ENCODE data around the gene SAE1. TPM values are rescaled to one million over a fixed set of nuclear protein-coding genes. Genes with fewer than 3 reads are reported as not detected.

Gene SAE1
- total and polyA plus RNA-seq, 10 of the 15 experiments (the other 5 are each of a cell fraction or from before 2014, with no cell fraction given): 62.0 to 246 (median 148) TPM

DNA sequence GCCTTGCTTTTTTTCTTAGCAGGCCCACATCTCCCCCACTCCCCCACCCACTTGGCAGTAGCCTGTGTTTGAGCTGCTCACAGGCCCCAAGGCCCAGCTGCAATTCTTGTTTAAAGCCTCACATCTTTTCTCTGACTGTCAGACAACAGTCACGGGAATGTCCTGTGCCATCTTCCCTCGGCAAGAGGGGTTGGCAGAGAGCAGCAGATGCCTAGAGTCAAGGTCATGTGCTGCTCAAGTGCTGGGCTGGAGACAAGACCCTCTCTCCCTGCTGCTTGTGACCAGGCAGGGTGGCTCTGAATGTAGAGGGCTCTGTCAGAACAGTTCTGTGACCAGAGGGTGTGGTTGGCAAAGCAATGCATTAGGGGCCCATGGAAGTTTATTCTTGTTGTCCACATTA is 53.0 kb downstream of the SAE1 start:
- Histone ChIP-seq H3K9ac (ENCODE audit: control insufficient read depth, insufficient read depth, low read length) (no peak overlapping the region), H3K27me3 (replicated peaks in 1 of 2; ENCODE audit: control insufficient read depth in 2 of 2, insufficient read depth in 2 of 2, low read length in 1 of 2) (no peaks in the 10 kb centered on the region), H2AFZ (ENCODE audit: control insufficient read depth, low read depth, low read length) (no peak overlapping the region), H4K20me1 (ENCODE audit: control insufficient read depth, insufficient read depth) (no peaks in the 10 kb centered on the region), H3K36me3 (ENCODE audit: control insufficient read depth in 2 of 2, insufficient read depth in 2 of 2, low read length in 1 of 2) (peaks cover 5 to 20% of the 10 kb centered on the region in 2 experiments), H3K4me1 (ENCODE audit: control insufficient read depth, insufficient read depth, low read length) (peaks cover 19% of the 10 kb centered on the region), H3K4me2 (ENCODE audit: control insufficient read depth, insufficient read depth) (no peak overlapping the region), H3K4me3 (no peak overlapping the region), H3K79me2 (ENCODE audit: control insufficient read depth, insufficient read depth, low read length) (no peaks in the 10 kb centered on the region; the same call in none of the 2 replicates), H3K27ac (ENCODE audit: control insufficient read depth, insufficient read depth) (no peak overlapping the region), H3K9me3 (replicated peaks; ENCODE audit: control insufficient read depth, insufficient read depth, low read length) (no peaks in the 10 kb centered on the region)
- no peak for FAIRE-seq
- intact Hi-C loops (cut with micrococcal nuclease; ENCODE audit: unreplicated experiment) (no loop called here), in situ Hi-C loops (cut with MboI) (no loop called here)
- ChIA-PET SMC1A (ENCODE audit: uncharacterized antibody, unreplicated experiment) (no interaction called here), POLR2A (no interaction called here), RAD21 (ENCODE audit: unreplicated experiment) (no interaction called here), CTCF (interaction anchor here (0.5 to 1.6 kb wide), 2 partner anchors 21 to 171 kb away, joined by 3 read pairs; no protein-coding TSS in a partner anchor)
- no peak for ATAC-seq
- no peak for DNase-seq (ENCODE audit: low read depth, low spot score)
- 96% methylated on average over 2 of the region's 2 CpGs for WGBS (ENCODE audit: insufficient coverage, insufficient replicate concordance, low lambda C conversion rate, missing lambda C conversion rate)
- BruUV-seq (replicated peaks): no TSS peak
- TF ChIP-seq WRNIP1 (IDR thresholded peaks at IDR 0.05; ENCODE audit: borderline replicate concordance, low read depth, low read length) (no peak), TCF12 (IDR thresholded peaks at IDR 0.05; ENCODE audit: low read depth, low read length) (no peak), ASH2L (IDR thresholded peaks at IDR 0.05; ENCODE audit: borderline replicate concordance, low read depth) (no peak), FOXM1 (IDR thresholded peaks at IDR 0.05; ENCODE audit: low read depth, low read length) (no peak)

DNA sequence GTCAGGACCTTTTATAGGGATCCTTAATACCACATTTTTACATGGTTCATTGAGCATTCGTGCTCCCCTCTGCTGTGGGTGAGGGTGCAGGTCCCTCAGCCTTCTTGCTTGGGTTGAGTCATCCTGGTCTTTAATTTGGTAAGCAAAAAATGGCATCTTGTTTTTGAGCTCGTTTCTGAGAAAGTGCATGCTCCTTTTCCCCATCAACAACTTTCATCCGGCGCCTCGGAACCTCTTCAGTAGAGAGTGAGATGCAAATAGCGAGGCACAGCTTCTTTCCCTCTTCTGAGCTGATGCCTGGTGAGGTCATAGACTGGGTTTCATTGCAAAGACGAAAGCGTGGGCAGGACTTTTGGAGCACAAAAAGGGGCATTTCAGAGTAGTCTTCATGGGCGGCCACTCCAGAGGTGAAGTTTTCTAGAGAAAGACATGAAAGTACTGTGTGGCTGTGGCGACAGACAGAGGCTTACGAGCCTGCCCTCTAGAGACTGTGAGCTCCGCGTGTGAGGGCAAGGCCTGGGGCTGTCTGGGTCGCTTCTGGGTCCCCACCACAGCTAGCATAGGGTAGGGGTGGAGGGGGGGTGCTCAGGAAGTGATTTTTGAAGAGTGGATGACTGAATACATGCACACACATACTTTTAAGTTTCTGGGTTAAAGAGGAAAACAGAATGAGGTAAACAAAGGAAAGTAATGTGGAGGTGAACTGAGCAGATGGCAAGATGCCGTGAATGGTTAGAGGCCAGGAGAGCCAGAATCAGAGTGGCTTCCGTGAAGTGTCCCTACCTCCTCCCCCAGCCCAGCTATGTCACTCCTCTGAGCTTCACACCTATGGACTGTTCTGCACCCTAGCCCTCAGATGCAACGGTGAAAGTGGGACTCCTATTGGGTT is 56.1 kb downstream of the SAE1 start:
- WGBS (ENCODE audit: insufficient coverage, insufficient replicate concordance, low lambda C conversion rate, missing lambda C conversion rate): 4% methylated on average over 17 of the region's 17 CpGs
- no peaks in the 10 kb centered on the region for H3K27me3 ChIP-seq (replicated peaks in 1 of 2; ENCODE audit: control insufficient read depth in 2 of 2, insufficient read depth in 2 of 2, low read length in 1 of 2)
- no peak overlapping the region for H3K4me3 ChIP-seq
- ChIA-PET RAD21 (ENCODE audit: unreplicated experiment) (interaction anchor here (1.0 to 2.9 kb wide), 15 partner anchors 15 to 151 kb away, joined by 3 to 23 read pairs (median 7); partner anchors contain the start of genes CCDC9, INAFM1 and ZC3H4), SMC1A (ENCODE audit: uncharacterized antibody, unreplicated experiment) (interaction anchor here (0.6 to 3.7 kb wide), 16 partner anchors 10 to 392 kb away, joined by 3 to 24 read pairs (median 5); partner anchors contain the start of gene CCDC9), CTCF (interaction anchor here (0.6 to 4.4 kb wide), 21 partner anchors 8 to 260 kb away, joined by 3 to 28 read pairs (median 7); partner anchors contain the start of genes SAE1 and ZC3H4), POLR2A (interaction anchor here (0.9 to 2.4 kb wide), 6 partner anchors 24 to 57 kb away, joined by 3 to 7 read pairs (median 4); no protein-coding TSS in a partner anchor)
- no peaks in the 10 kb centered on the region for H4K20me1 ChIP-seq (ENCODE audit: control insufficient read depth, insufficient read depth)
- H3K36me3 ChIP-seq (ENCODE audit: control insufficient read depth in 2 of 2, insufficient read depth in 2 of 2, low read length in 1 of 2): peaks cover 10 to 23% of the 10 kb centered on the region in 2 experiments
- DNase-seq (ENCODE audit: low read depth, low spot score) (peak; percentile 89), ATAC-seq (peak; percentile 96), FAIRE-seq (peak; percentile 96)
- peaks cover 19% of the 10 kb centered on the region for H3K4me1 ChIP-seq (ENCODE audit: control insufficient read depth, insufficient read depth, low read length)
- H3K27ac ChIP-seq (ENCODE audit: control insufficient read depth, insufficient read depth): peak overlapping the region; percentile 87
- H2AFZ ChIP-seq (ENCODE audit: control insufficient read depth, low read depth, low read length): peak overlapping the region; percentile 33
- peak overlapping the region; percentile 39 for H3K9ac ChIP-seq (ENCODE audit: control insufficient read depth, insufficient read depth, low read length)
- peak overlapping the region; percentile 86 for H3K4me2 ChIP-seq (ENCODE audit: control insufficient read depth, insufficient read depth)
- intact Hi-C loops (cut with micrococcal nuclease; ENCODE audit: unreplicated experiment) (loop anchor here (5.0 kb wide), 1 partner anchor 34 kb away; no protein-coding TSS in a partner anchor), in situ Hi-C loops (cut with MboI) (no loop called here)
- BruUV-seq (replicated peaks): TSS peak; percentile 21
- H3K79me2 ChIP-seq (ENCODE audit: control insufficient read depth, insufficient read depth, low read length): no peaks in the 10 kb centered on the region; the same call in none of the 2 replicates
- H3K9me3 ChIP-seq (replicated peaks; ENCODE audit: control insufficient read depth, insufficient read depth, low read length): no peaks in the 10 kb centered on the region
- TF ChIP-seq SMAD5 (IDR thresholded peaks at IDR 0.05; ENCODE audit: low read depth): no peak
- TF ChIP-seq TBL1XR1 (IDR thresholded peaks at IDR 0.05; ENCODE audit: low read depth, low read length): peak; percentile 71; the same call in 1 of the 2 replicates
- peak; percentile 46 for TF ChIP-seq IKZF1 (conservative IDR thresholded peaks at IDR 0.05)
- TF ChIP-seq, protein P1, sequence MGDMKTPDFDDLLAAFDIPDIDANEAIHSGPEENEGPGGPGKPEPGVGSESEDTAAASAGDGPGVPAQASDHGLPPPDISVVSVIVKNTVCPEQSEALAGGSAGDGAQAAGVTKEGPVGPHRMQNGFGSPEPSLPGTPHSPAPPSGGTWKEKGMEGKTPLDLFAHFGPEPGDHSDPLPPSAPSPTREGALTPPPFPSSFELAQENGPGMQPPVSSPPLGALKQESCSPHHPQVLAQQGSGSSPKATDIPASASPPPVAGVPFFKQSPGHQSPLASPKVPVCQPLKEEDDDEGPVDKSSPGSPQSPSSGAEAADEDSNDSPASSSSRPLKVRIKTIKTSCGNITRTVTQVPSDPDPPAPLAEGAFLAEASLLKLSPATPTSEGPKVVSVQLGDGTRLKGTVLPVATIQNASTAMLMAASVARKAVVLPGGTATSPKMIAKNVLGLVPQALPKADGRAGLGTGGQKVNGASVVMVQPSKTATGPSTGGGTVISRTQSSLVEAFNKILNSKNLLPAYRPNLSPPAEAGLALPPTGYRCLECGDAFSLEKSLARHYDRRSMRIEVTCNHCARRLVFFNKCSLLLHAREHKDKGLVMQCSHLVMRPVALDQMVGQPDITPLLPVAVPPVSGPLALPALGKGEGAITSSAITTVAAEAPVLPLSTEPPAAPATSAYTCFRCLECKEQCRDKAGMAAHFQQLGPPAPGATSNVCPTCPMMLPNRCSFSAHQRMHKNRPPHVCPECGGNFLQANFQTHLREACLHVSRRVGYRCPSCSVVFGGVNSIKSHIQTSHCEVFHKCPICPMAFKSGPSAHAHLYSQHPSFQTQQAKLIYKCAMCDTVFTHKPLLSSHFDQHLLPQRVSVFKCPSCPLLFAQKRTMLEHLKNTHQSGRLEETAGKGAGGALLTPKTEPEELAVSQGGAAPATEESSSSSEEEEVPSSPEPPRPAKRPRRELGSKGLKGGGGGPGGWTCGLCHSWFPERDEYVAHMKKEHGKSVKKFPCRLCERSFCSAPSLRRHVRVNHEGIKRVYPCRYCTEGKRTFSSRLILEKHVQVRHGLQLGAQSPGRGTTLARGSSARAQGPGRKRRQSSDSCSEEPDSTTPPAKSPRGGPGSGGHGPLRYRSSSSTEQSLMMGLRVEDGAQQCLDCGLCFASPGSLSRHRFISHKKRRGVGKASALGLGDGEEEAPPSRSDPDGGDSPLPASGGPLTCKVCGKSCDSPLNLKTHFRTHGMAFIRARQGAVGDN (IDR thresholded peaks at IDR 0.05): no peak
- TF ChIP-seq YY1 (IDR thresholded peaks at IDR 0.05; ENCODE audit: low read depth, low read length): peak; percentile 26; the same call in 1 of the 2 replicates

Measured in GM12878 (cell line).